A549 treated with AZD9567 at 1 μM for 4 hours (cell line): ENCODE data around the gene PKP3. TPM values are rescaled to one million over a fixed set of nuclear protein-coding genes. Genes with fewer than 3 reads are reported as not detected.

Experiments
- total RNA-seq: library from RNA; stranded (reverse); fragments of 200-300 nt; extraction: Qiagen RNA extraction; gene quantifications from 5 replicates; pipeline ENCODE4 v1.2.3, GENCODE V29; 2022; ENCODE audit not compliant: insufficient read depth

The PKP3 gene, protein sequence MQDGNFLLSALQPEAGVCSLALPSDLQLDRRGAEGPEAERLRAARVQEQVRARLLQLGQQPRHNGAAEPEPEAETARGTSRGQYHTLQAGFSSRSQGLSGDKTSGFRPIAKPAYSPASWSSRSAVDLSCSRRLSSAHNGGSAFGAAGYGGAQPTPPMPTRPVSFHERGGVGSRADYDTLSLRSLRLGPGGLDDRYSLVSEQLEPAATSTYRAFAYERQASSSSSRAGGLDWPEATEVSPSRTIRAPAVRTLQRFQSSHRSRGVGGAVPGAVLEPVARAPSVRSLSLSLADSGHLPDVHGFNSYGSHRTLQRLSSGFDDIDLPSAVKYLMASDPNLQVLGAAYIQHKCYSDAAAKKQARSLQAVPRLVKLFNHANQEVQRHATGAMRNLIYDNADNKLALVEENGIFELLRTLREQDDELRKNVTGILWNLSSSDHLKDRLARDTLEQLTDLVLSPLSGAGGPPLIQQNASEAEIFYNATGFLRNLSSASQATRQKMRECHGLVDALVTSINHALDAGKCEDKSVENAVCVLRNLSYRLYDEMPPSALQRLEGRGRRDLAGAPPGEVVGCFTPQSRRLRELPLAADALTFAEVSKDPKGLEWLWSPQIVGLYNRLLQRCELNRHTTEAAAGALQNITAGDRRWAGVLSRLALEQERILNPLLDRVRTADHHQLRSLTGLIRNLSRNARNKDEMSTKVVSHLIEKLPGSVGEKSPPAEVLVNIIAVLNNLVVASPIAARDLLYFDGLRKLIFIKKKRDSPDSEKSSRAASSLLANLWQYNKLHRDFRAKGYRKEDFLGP
- total RNA-seq, result 23.1 to 36.9 TPM (median 34.3 TPM) in 5 replicates

DNA sequence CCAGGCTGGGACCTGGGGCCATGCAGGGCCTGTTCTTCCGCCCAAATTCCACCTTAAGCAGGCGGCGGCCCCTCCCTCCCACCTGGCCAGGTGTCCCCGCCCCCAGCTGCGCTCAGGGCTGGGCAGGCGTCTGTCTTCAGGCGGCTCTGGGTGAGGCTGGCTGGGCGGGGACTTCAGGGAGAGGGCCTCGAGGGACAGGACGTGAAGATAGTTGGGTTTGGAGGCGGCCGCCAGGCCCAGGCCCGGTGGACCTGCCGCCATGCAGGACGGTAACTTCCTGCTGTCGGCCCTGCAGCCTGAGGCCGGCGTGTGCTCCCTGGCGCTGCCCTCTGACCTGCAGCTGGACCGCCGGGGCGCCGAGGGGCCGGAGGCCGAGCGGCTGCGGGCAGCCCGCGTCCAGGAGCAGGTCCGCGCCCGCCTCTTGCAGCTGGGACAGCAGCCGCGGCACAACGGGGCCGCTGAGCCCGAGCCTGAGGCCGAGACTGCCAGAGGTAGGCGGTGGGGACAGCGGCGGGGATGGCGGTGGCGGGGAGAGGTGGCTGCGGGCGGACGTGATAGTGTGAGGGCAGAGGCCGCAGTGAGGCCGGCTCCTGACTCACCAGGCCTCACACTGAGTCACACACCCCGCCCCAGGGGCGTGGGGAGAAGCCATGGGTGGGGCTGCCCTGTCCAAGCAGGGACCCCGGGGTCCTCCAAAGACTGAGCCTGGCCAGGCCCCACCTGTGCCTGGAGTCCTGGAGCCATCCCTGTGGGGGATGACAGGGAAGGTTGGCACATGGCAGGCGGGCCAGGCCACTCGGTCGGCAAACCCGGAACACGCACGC, at the start of gene PKP3:
TSS of gene PKP3 (plus strand) at position 176 of the 824 bp plus-strand sequence. CDS start at position 260, 84 bp downstream.

DNA sequence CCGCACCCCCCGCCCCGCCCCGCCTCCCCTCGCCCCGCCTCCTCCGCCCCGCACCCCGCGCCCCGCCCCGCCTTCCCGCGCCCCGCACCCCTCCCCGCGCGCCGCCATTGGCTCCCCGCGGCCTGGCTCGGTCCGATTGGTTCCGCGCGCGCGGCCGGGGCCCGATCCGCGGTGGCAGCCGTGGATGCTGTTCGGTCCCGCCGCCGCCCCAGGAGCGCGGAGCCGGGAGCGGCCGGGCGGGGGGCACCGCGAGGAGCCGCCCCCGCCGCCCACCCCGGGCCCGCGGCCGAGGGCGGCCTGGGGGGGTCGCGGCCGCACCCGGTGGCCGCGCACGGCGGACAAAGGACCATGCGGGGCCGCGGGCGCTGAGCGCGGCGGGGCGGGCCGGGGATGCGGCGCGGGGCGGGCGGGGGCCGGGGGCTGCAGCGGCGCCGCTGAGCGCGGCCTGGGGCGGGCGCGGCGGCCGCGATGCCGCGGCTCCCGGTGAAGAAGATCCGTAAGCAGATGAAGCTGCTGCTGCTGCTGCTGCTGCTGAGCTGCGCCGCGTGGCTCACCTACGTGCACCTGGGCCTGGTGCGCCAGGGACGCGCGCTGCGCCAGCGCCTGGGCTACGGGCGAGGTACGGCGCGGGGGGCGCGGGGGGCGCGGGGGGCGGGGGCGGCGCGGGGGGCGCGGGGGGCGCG, 24.5 kb upstream of the PKP3 start, which contains the start of gene B4GALNT4:
TSS of gene B4GALNT4 (plus strand) at position 164 of the 683 bp plus-strand sequence. CDS start at position 469, 305 bp downstream.

GRCh38 chr11:441418-442274, 47.6 kb downstream of the PKP3 start, which contains the start of gene ANO9:
Gene ANO9 (minus strand): TSS chr11:442011. CDS start chr11:441926, 85 bp downstream.

GRCh38 chr11:449889-450808, 56.1 kb downstream of the PKP3 start, which contains the start of gene PTDSS2:
Gene PTDSS2 (plus strand): TSS chr11:450279. CDS start chr11:450456, 177 bp downstream.

Other genes starting within 250 kb of the PKP3 start
- not detected in 5 replicates for gene SCGB1C1, start 201.1 kb upstream of the PKP3 start, total RNA-seq
- gene BET1L, start 186.8 kb upstream of the PKP3 start, total RNA-seq, result 41.9 to 51.9 TPM (median 49.4 TPM) in 5 replicates
- gene RIC8A, start 186.5 kb upstream of the PKP3 start, total RNA-seq, result 116 to 124 TPM (median 119 TPM) in 5 replicates
- 19.5 to 22.8 TPM (median 21.8 TPM) in 5 replicates for gene SIRT3, start 157.9 kb upstream of the PKP3 start, total RNA-seq
- gene PSMD13, start 157.2 kb upstream of the PKP3 start, total RNA-seq, result 159 to 219 TPM (median 173 TPM) in 5 replicates
- not detected in 5 replicates for gene NLRP6, start 115.8 kb upstream of the PKP3 start, total RNA-seq
- gene PGGHG, start 105.1 kb upstream of the PKP3 start, total RNA-seq, result 4.7 to 14.4 TPM (median 13.1 TPM) in 5 replicates
- not detected in 5 replicates for gene IFITM5, start 94.7 kb upstream of the PKP3 start, total RNA-seq
- 44.1 to 65.8 TPM (median 59.9 TPM) in 5 replicates for gene IFITM2, start 86.4 kb upstream of the PKP3 start, total RNA-seq
- gene IFITM1, start 80.2 kb upstream of the PKP3 start, total RNA-seq, result 0.21 to 0.61 TPM (median 0.40 TPM) in 4 of 5 replicates, not detected in the other
- 25.9 to 31.4 TPM (median 29.6 TPM) in 5 replicates for gene IFITM3, start 73.3 kb upstream of the PKP3 start, total RNA-seq
- 3.5 to 19.5 TPM (median 16.4 TPM) in 5 replicates for gene B4GALNT4, start 24.7 kb upstream of the PKP3 start, total RNA-seq
- 56.8 to 95.7 TPM (median 89.6 TPM) in 5 replicates for gene SIGIRR, start 20.8 kb downstream of the PKP3 start, total RNA-seq
- 0.84 to 1.3 TPM (median 0.85 TPM) in 4 of 5 replicates, not detected in the other for gene ANO9, start 47.8 kb downstream of the PKP3 start, total RNA-seq
- 43.9 to 53.0 TPM (median 47.6 TPM) in 5 replicates for gene PTDSS2, start 56.1 kb downstream of the PKP3 start, total RNA-seq
- 170 to 191 TPM (median 177 TPM) in 5 replicates for gene RNH1, start 113.0 kb downstream of the PKP3 start, total RNA-seq
- 124 to 168 TPM (median 154 TPM) in 5 replicates for gene HRAS, start 141.4 kb downstream of the PKP3 start, total RNA-seq
- 0.73 to 1.4 TPM (median 0.86 TPM) in 5 replicates for gene LRRC56, start 143.3 kb downstream of the PKP3 start, total RNA-seq
- 2.3 to 2.8 TPM (median 2.5 TPM) in 4 of 5 replicates, not detected in the other for gene LMNTD2, start 166.5 kb downstream of the PKP3 start, total RNA-seq
- 36.4 to 53.5 TPM (median 50.1 TPM) in 5 replicates for gene RASSF7, start 166.8 kb downstream of the PKP3 start, total RNA-seq
- 26.7 to 41.0 TPM (median 39.1 TPM) in 5 replicates for gene PHRF1, start 182.3 kb downstream of the PKP3 start, total RNA-seq
- 7.7 to 13.2 TPM (median 10.5 TPM) in 5 replicates for gene IRF7, start 221.7 kb downstream of the PKP3 start, total RNA-seq
- 0.02 to 0.09 TPM (median 0.05 TPM) in 4 of 5 replicates, not detected in the other for gene CDHR5, start 230.7 kb downstream of the PKP3 start, total RNA-seq
- gene SCT, start 233.0 kb downstream of the PKP3 start, total RNA-seq, result not detected in 5 replicates
- 0.33 to 0.56 TPM (median 0.52 TPM) in 4 of 5 replicates, not detected in the other for gene DRD4, start 243.1 kb downstream of the PKP3 start, total RNA-seq